Mesendoderm (in vitro differentiated cells): ENCODE results near the gene RNASE7.

Experiments
- DNase-seq: peaks from one replicate; pipeline ENCODE4 v3.0.0; 2013
- H2AK5ac ChIP-seq: 2 replicates; pipeline ENCODE4 v1.6.1; 2013; ENCODE audit warnings: low read length, inconsistent platforms
- H2BK120ac ChIP-seq: 2 replicates; pipeline ENCODE4 v1.6.1; 2013; ENCODE audit warnings: low read depth, mild to moderate bottlenecking, low read length, moderate library complexity, mixed read lengths
- H2BK15ac ChIP-seq: replicated peaks from 2 replicates; pipeline ENCODE4 v1.6.1; 2013; ENCODE audit warnings: low read depth, mild to moderate bottlenecking, moderate library complexity
- H2BK5ac ChIP-seq: 2 replicates; pipeline ENCODE4 v1.6.1; 2013; ENCODE audit warnings: low read length, inconsistent platforms
- H3K18ac ChIP-seq: 2 replicates; pipeline ENCODE4 v1.6.1; 2013; ENCODE audit warnings: mild to moderate bottlenecking, low read length, mixed read lengths
- H3K23ac ChIP-seq: one replicate; pipeline ENCODE4 v1.6.1; 2013; ENCODE audit warnings: low read length
- H3K27ac ChIP-seq: 2 replicates; pipeline ENCODE4 v1.5.1; 2013; ENCODE audit warnings: low read depth, mild to moderate bottlenecking, inconsistent platforms, low read length, moderate library complexity
- H3K27me3 ChIP-seq: 2 replicates; pipeline ENCODE4 v1.6.1; 2013; ENCODE audit warnings: low read length, control low read depth, mild to moderate bottlenecking, inconsistent platforms; ENCODE audit not compliant: insufficient read depth, poor library complexity
- H3K36me3 ChIP-seq: 2 replicates; pipeline ENCODE4 v1.6.1; 2013; ENCODE audit warnings: low read length, inconsistent platforms; ENCODE audit not compliant: control insufficient read depth, insufficient read depth
- H3K4ac ChIP-seq: one replicate; pipeline ENCODE4 v1.6.1; 2013; ENCODE audit warnings: low read depth, mild to moderate bottlenecking, low read length, moderate library complexity
- H3K4me1 ChIP-seq: 2 replicates; pipeline ENCODE4 v1.6.1; 2013; ENCODE audit warnings: low read depth, low read length, inconsistent platforms; ENCODE audit not compliant: control insufficient read depth
- H3K4me2 ChIP-seq: 2 replicates; pipeline ENCODE4 v1.6.1; 2013; ENCODE audit warnings: low read length
- H3K4me3 ChIP-seq: 2 replicates; pipeline ENCODE4 v1.5.1; 2013; ENCODE audit warnings: mild to moderate bottlenecking, low read length
- H3K56ac ChIP-seq: one replicate; pipeline ENCODE4 v1.6.1; 2013; ENCODE audit warnings: low read length
- H3K79me1 ChIP-seq: 2 replicates; pipeline ENCODE4 v1.6.1; 2013; ENCODE audit warnings: low read length, inconsistent platforms
- H3K79me2 ChIP-seq: 2 replicates; pipeline ENCODE4 v1.6.1; 2013; ENCODE audit warnings: mild to moderate bottlenecking, low read length; ENCODE audit not compliant: control insufficient read depth, insufficient read depth
- H3K9ac ChIP-seq: 2 replicates; pipeline ENCODE4 v1.6.1; 2013; ENCODE audit warnings: low read length, inconsistent platforms
- H4K5ac ChIP-seq: one replicate; pipeline ENCODE4 v1.6.1; 2013; ENCODE audit warnings: low read length
- H4K8ac ChIP-seq: one replicate; pipeline ENCODE4 v1.6.1; 2013; ENCODE audit warnings: low read depth, mild to moderate bottlenecking, control low read depth, low read length, moderate library complexity
- WGBS: extraction: QIAGEN DNeasy Blood & Tissue Kit; methylation state at CpG from one replicate; pipeline ENCODE4 v1.1.7; 2013; ENCODE audit warnings: low lambda C conversion rate, missing lambda C conversion rate; ENCODE audit not compliant: insufficient coverage; ENCODE audit errors: extremely low coverage; 5-methylcytosine and 5-hydroxymethylcytosine counted together

Gene RNASE7

GRCh38 chr14:21029917-21030316 is 12.2 kb upstream of the RNASE7 start, which contains the start of gene TPPP2:
TSS of gene TPPP2 (plus strand) at chr14:21030217. CDS start at chr14:21030582, 365 bp downstream.
- no peak within 1 kb of the TSS for H3K23ac ChIP-seq
- no CpG with 5 or more reads among the region's 5 CpGs for WGBS
- no peaks in the 10 kb centered on the region for H3K79me2 ChIP-seq
- no peaks in the 10 kb centered on the region for H3K79me1 ChIP-seq
- no peak within 1 kb of the TSS for H2BK15ac ChIP-seq
- no peak within 1 kb of the TSS for H3K18ac ChIP-seq
- H3K4me3 ChIP-seq, result no peak within 1 kb of the TSS
- no peak within 1 kb of the TSS for H3K9ac ChIP-seq
- H2AK5ac ChIP-seq, result no peak within 1 kb of the TSS
- H4K5ac ChIP-seq, result no peak within 1 kb of the TSS
- H3K36me3 ChIP-seq, result no peaks in the 10 kb centered on the region
- DNase-seq, result no peak
- H3K56ac ChIP-seq, result no peak within 1 kb of the TSS
- H3K4me2 ChIP-seq, result no peak within 1 kb of the TSS
- H2BK120ac ChIP-seq, result no peak within 1 kb of the TSS
- H3K4me1 ChIP-seq, result peaks cover 9% of the 10 kb centered on the region
- no peak within 1 kb of the TSS for H3K27ac ChIP-seq
- no peak within 1 kb of the TSS for H3K4ac ChIP-seq
- H3K27me3 ChIP-seq, result no peaks in the 10 kb centered on the region
- no peak within 1 kb of the TSS for H4K8ac ChIP-seq
- H2BK5ac ChIP-seq, result no peak within 1 kb of the TSS

- no peak overlapping the region for H3K4ac ChIP-seq
- no peak overlapping the region for H3K18ac ChIP-seq
- no peaks in the 10 kb centered on the region for H3K36me3 ChIP-seq
- DNase-seq, result no peak
- no peak overlapping the region for H2BK120ac ChIP-seq
- H2AK5ac ChIP-seq, result no peak overlapping the region
- H2BK5ac ChIP-seq, result no peak overlapping the region
- H3K27me3 ChIP-seq, result no peaks in the 10 kb centered on the region
- no peaks in the 10 kb centered on the region for H3K79me1 ChIP-seq
- H4K8ac ChIP-seq, result no peak overlapping the region
- H3K27ac ChIP-seq, result no peak overlapping the region
- no peaks in the 10 kb centered on the region for H3K79me2 ChIP-seq
- H3K4me2 ChIP-seq, result no peak overlapping the region
- no peak overlapping the region for H3K23ac ChIP-seq
- no peak overlapping the region for H3K4me3 ChIP-seq
- H3K56ac ChIP-seq, result no peak overlapping the region
- no peak overlapping the region for H2BK15ac ChIP-seq
- H4K5ac ChIP-seq, result no peak overlapping the region
- H3K9ac ChIP-seq, result no peak overlapping the region
- H3K4me1 ChIP-seq, result peaks cover 9% of the 10 kb centered on the region
- WGBS, result no CpG with 5 or more reads among the region's 12 CpGs
Measured at GRCh38 chr14:21030531-21030930, 11.6 kb upstream of the RNASE7 start.

GRCh38 chr14:21032326-21033132 is 9.6 kb upstream of the RNASE7 start:
- Histone ChIP-seq H3K18ac (no peak overlapping the region), H2BK5ac (no peak overlapping the region), H4K5ac (no peak overlapping the region), H3K27ac (no peak overlapping the region), H2BK15ac (no peak overlapping the region), H4K8ac (no peak overlapping the region), H3K4ac (no peak overlapping the region), H2AK5ac (no peak overlapping the region), H3K9ac (no peak overlapping the region), H3K79me2 (no peaks in the 10 kb centered on the region), H3K56ac (no peak overlapping the region), H3K27me3 (no peaks in the 10 kb centered on the region), H3K23ac (no peak overlapping the region), H2BK120ac (no peak overlapping the region), H3K4me1 (no peaks in the 10 kb centered on the region), H3K79me1 (no peaks in the 10 kb centered on the region), H3K36me3 (no peaks in the 10 kb centered on the region), H3K4me3 (no peak overlapping the region), H3K4me2 (no peak overlapping the region)
- DNase-seq, result no peak
- WGBS, result no CpG with 5 or more reads among the region's 5 CpGs

DNA sequence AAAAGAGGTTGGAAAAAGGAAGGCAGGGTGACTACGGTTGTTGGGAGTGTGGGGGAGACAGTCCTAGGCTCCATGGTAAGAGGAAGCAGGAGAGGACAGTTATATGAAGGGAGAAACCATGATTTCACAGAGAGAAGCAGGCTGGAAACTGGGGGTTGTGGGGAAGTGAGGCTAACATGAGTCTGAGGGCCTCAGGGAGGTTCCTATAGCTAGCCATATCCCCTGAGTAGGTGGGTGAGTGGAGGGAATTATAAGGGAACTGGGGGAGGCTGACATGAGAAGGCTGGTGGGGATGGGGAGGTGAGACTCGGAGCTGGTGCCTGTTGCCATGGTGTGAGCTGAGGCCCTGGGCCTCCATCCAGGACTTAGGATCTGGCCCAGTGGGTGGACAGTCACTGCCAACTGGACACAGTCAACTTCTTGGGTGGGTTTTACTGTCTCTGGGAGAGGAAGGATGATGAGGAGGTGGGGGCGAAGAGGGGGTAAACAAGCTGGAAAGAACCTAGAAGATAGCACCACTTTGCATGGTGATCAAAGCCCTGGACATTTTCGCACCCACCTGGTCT is 8.9 kb upstream of the RNASE7 start:
- DNase-seq, result no peak
- no peak overlapping the region for H2BK15ac ChIP-seq
- WGBS, result no CpG with 5 or more reads among the region's 4 CpGs

GRCh38 chr14:21034707-21035106 is 7.5 kb upstream of the RNASE7 start, which contains the start of gene RNASE13:
TSS of gene RNASE13 (minus strand) at chr14:21034807. CDS start at chr14:21034288, 519 bp downstream.
- Histone ChIP-seq H3K4me2 (no peak within 1 kb of the TSS), H3K18ac (no peak within 1 kb of the TSS), H4K8ac (no peak within 1 kb of the TSS), H3K9ac (no peak within 1 kb of the TSS), H2BK120ac (no peak within 1 kb of the TSS), H3K23ac (no peak within 1 kb of the TSS), H2BK15ac (no peak within 1 kb of the TSS), H3K36me3 (no peaks in the 10 kb centered on the region), H2BK5ac (no peak within 1 kb of the TSS), H3K79me2 (no peaks in the 10 kb centered on the region), H3K4me3 (no peak within 1 kb of the TSS), H4K5ac (no peak within 1 kb of the TSS), H3K4me1 (peaks cover 5% of the 10 kb centered on the region), H3K27ac (no peak within 1 kb of the TSS), H2AK5ac (no peak within 1 kb of the TSS), H3K4ac (no peak within 1 kb of the TSS), H3K27me3 (no peaks in the 10 kb centered on the region), H3K56ac (no peak within 1 kb of the TSS), H3K79me1 (no peaks in the 10 kb centered on the region)
- WGBS, result no CpG with 5 or more reads among the region's 5 CpGs
- no peak for DNase-seq

More for the DNA sequence above, 8.9 kb upstream of the RNASE7 start:
- no peak overlapping the region for H2BK120ac ChIP-seq
- H3K18ac ChIP-seq, result no peak overlapping the region
- H3K23ac ChIP-seq, result no peak overlapping the region
- no peak overlapping the region for H3K4me3 ChIP-seq
- no peaks in the 10 kb centered on the region for H3K79me2 ChIP-seq
- H4K5ac ChIP-seq, result no peak overlapping the region
- H2AK5ac ChIP-seq, result no peak overlapping the region
- H3K27me3 ChIP-seq, result no peaks in the 10 kb centered on the region
- no peak overlapping the region for H4K8ac ChIP-seq
- no peak overlapping the region for H3K56ac ChIP-seq
- H3K4ac ChIP-seq, result no peak overlapping the region
- H3K9ac ChIP-seq, result no peak overlapping the region
- no peaks in the 10 kb centered on the region for H3K4me1 ChIP-seq
- H3K27ac ChIP-seq, result no peak overlapping the region
- H3K79me1 ChIP-seq, result no peaks in the 10 kb centered on the region
- H3K4me2 ChIP-seq, result no peak overlapping the region
- H3K36me3 ChIP-seq, result no peaks in the 10 kb centered on the region
- no peak overlapping the region for H2BK5ac ChIP-seq
